ENCODE measurements around the gene DNM3.
A peak's percentile ranks its signal among the peaks of the same experiment; 100 is the strongest.
"Not testable (repeated sequence)": the region's sequence is repeated elsewhere in the genome, so short reads cannot be mapped to it uniquely, and the experiment has no call there.

Gene DNM3

DNA sequence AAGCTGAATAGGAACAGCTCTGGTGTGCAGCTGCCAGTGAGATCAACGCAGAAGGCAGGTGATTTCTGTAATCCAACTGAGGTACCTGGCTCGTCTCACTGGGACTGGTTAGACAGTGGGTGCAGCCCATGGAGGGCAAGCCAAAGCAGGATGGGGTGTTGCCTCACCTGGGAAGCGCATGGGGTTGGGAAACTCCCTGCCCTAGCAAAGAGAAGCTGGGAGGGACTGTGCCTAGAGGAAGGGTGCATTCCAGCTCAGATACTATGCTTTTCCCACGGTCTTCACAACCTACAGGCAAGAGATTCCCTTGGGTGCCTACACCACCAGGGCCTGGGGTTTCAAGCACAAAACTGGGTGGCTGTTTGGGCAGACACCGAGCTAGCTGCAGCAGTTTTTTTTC is 183.2 kb downstream of the DNM3 start:
- no peak for DNase-seq (ENCODE audit: low read depth in 2 of 2)

GRCh38 chr1:172024944-172025738 is 183.8 kb downstream of the DNM3 start:
- DNase-seq (ENCODE audit: low read depth in 2 of 2) = not testable (repeated sequence)

DNA sequence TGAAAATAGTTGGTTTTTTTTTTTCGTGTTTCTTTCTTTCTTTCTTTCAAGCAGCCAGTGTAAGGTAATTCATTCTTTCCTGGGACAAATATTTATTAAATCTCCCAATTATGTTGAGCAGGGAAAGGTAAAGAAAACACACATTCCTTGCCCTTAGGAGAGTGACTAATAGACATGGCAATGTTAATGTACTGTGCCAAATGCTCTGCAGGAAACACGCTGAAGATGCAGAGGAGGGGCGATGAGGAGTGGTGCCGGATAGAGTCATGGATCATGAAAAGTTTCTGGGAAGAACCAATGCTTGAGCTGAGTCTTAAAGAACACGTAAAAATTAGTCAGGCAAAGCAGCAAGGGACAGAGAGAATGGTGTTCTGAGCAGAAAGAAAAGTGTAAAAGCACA is 199.2 kb downstream of the DNM3 start:
- no peak for DNase-seq (ENCODE audit: low read depth in 2 of 2)

DNA sequence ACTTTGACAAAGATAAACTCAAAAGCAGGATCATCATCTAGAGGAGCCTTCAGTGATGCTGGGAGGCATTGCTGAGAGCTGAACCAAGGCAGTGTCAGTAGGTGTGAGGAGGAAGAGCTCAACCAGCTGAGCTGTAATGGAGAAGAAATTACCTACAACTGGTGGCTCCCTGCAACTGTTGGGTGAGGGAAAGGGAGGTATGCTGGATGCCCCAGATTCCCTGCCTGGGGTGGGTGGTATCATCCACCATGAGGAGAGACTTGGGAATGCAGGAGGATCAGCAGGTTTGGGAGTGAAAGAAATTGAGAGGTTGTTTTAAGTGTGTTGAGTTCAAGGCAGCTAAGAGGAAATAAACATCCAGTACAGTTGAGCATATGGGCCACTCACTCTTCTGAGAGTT is 199.8 kb downstream of the DNM3 start:
- DNase-seq (ENCODE audit: low read depth in 2 of 2) = no peak

GRCh38 chr1:172041742-172042141 is 200.4 kb downstream of the DNM3 start:
- no peak for DNase-seq (ENCODE audit: low read depth in 2 of 2)

DNA sequence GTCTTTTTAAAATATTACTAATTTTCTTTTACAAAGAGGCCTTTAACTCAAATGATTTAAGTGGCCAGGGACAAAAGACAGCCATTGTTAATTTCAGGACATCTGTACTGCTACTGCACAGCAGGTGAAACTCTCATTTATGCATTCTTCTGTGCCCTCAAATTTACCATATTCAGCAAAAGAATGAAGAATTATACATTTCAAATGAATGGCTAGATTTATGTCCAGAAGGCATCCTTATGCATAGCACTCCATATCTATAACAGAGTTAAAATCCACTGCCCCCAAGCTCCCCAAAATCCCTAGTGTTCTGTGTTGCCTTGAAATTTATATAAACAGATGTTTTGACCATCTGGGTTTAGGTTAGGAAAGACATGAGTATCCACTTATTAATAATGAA is 202.6 kb downstream of the DNM3 start:
- no peak for DNase-seq (ENCODE audit: low read depth in 2 of 2)

- no peak for DNase-seq (ENCODE audit: low read depth in 2 of 2)
Measured at GRCh38 chr1:172051898-172052297, 210.6 kb downstream of the DNM3 start.

GRCh38 chr1:172054172-172054571 is 212.9 kb downstream of the DNM3 start:
- no peak for DNase-seq (ENCODE audit: low read depth in 2 of 2)

GRCh38 chr1:172055816-172056419 is 214.6 kb downstream of the DNM3 start:
- not testable (repeated sequence) for DNase-seq (ENCODE audit: low read depth in 2 of 2)

- DNase-seq (ENCODE audit: low read depth in 2 of 2) = no peak
Measured at GRCh38 chr1:172068334-172068733, 227.0 kb downstream of the DNM3 start.

GRCh38 chr1:172069051-172069450 is 227.8 kb downstream of the DNM3 start:
- no peak for DNase-seq (ENCODE audit: low read depth in 2 of 2)

GRCh38 chr1:172069534-172069933 is 228.2 kb downstream of the DNM3 start:
- DNase-seq (ENCODE audit: low read depth in 2 of 2) = no peak

GRCh38 chr1:172070055-172070454 is 228.8 kb downstream of the DNM3 start:
- DNase-seq (ENCODE audit: low read depth in 2 of 2) = no peak

- DNase-seq (ENCODE audit: low read depth in 2 of 2) = no peak
Measured at GRCh38 chr1:172071746-172072145, 230.4 kb downstream of the DNM3 start.

DNA sequence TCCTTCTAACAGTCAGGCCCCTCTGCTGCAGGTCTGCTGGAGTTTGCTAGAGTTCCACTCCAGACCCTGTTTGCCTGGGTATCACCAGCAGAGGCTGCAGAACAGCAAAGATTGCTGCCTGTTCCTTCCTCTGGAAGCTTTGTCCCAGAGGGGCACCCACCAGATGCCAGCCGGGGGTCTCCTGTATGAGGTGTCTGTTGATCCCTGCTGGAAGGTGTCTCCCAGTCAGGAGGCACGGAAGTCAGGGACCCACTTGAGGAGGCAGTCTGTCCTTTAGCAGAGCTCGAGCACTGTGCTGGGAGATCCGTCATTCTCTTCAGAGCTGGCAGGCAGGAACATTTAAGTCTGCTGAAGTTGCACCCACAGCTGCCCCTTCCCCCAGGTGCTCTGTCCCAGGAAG is 238.6 kb downstream of the DNM3 start:
- DNase-seq (ENCODE audit: low read depth in 2 of 2) = not testable (repeated sequence)

DNA sequence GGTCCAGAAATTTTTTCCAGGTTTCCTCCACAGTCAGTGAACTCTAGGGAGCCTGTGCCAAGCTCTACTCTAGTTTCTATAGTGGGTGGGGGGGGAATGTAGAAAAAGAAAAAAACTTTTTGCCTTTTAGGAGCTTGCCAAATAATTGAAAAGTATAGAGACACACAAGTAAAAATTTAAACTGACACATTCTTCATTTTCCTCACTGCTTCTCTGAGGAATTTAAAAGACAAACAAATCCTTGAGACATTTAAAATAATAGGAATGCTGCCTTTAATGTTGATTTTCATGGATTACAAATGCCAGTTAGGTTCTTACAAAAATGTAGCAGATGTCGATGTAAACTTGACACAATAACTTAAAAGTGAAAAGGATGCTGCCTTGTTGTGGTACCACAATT is 241.9 kb downstream of the DNM3 start:
- DNase-seq (ENCODE audit: low read depth in 2 of 2) = no peak

GRCh38 chr1:172084876-172085275 is 243.6 kb downstream of the DNM3 start:
- no peak for DNase-seq (ENCODE audit: low read depth in 2 of 2)

GRCh38 chr1:172085317-172085716 is 244.0 kb downstream of the DNM3 start:
- DNase-seq (ENCODE audit: low read depth in 2 of 2) = no peak

- DNase-seq (ENCODE audit: low read depth in 2 of 2) = no peak
Measured at GRCh38 chr1:172086137-172086536, 244.8 kb downstream of the DNM3 start.

GRCh38 chr1:172088256-172088655 is 247.0 kb downstream of the DNM3 start:
- DNase-seq (ENCODE audit: low read depth in 2 of 2) = no peak

GRCh38 chr1:172089768-172090510 is 248.6 kb downstream of the DNM3 start:
- DNase-seq (ENCODE audit: low read depth in 2 of 2) = peak; percentile 24 to 46

DNA sequence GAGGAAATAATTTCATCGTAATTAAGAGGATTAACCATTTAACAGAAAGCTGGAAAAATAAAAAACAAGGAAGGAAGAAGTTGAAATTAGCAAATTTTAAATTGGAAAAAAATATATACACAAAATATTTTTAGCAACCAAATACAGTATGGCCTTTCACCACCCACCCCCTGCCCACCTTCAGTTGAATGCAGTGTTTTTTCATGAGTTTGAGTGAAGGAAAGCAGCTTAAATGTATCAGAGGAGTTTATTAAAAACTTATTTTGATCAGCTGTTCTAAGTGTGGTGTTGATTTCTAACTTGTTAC is 249.2 kb downstream of the DNM3 start:
- no peak for DNase-seq (ENCODE audit: low read depth in 2 of 2)

DNA sequence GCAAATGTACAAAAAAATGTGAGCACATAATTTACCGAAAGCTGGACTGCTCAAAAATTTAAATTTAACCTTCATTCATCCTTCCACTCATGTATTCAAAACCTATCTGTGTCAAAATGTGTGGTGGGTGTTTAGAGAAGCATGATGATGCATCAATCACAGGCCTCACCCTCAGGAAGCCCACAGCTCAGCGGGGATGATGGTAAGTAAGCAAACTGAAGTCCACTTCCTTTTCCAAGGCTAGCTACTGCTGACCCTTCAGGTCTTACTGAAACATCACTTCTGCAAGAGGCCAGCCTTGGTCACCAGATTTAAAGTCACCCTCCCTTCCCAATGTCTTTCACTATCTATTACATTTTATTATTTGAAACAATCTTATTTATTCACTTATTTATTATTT is 254.5 kb downstream of the DNM3 start:
- DNase-seq (ENCODE audit: low read depth in 2 of 2) = no peak
